Caco-2 (cell line): ENCODE measurements around the gene PEX14. TPM values are rescaled to one million over a fixed set of nuclear protein-coding genes. Genes with fewer than 3 reads are reported as not detected.

Source experiments
- BruUV-seq: library from RNA; stranded (reverse); fragments of 400-500 nt; replicated peaks from 2 replicates; lab custom pipeline; 2021; lab: Mats Ljungman, UMichigan
- CTCF ChIA-PET: fragments of 300-600 bp; sonication (Branson Sonifier 250); formaldehyde crosslinking; loops from one replicate; lab custom pipeline; 2022; ENCODE audit warnings: antibody characterized with exemption; lab: Charles Lee
- POLR2A ChIA-PET: fragments of 300-600 bp; sonication (Branson Sonifier 250); formaldehyde crosslinking; loops from one replicate; lab custom pipeline; 2022; ENCODE audit warnings: antibody characterized with exemption; lab: Charles Lee
- DNase-seq, 2 experiments: peaks; one replicate each; pipeline versions ENCODE4 v3.0.0 to v3.0.0-alpha.2; 2020 to 2022
- H3K27me3 ChIP-seq: replicated peaks from 2 replicates; pipeline ENCODE4 v1.6.0; 2011; ENCODE audit warnings: low read length; ENCODE audit not compliant: control insufficient read depth, insufficient read depth
- H3K36me3 ChIP-seq: 2 replicates; pipeline ENCODE4 v1.5.1; 2011; ENCODE audit warnings: low read length; ENCODE audit not compliant: control insufficient read depth, insufficient read depth
- H3K4me1 ChIP-seq: fragments of 250-450 bp; sonication (Bioruptor Pico); 2 replicates; pipeline ENCODE4 v1.5.1; 2020; ENCODE audit warnings: mild to moderate bottlenecking
- H3K4me3 ChIP-seq: 2 replicates; pipeline ENCODE4 v1.5.1; 2011; ENCODE audit warnings: low read depth, mild to moderate bottlenecking, control low read depth, low read length
- H3K9me3 ChIP-seq: fragments of 250-450 bp; sonication (Bioruptor Pico); 2 replicates; pipeline ENCODE4 v1.5.1; 2020; ENCODE audit warnings: mild to moderate bottlenecking, moderate library complexity
- H3K27ac Mint-ChIP-seq: one replicate; pipeline ENCODE4 v1.8.0; 2022; ENCODE audit warnings: mixed read lengths; ENCODE audit not compliant: unreplicated experiment
- H3K27me3 Mint-ChIP-seq: one replicate; pipeline ENCODE4 v1.8.0; 2022; ENCODE audit warnings: mixed read lengths; ENCODE audit not compliant: insufficient read depth, unreplicated experiment
- H3K36me3 Mint-ChIP-seq: one replicate; pipeline ENCODE4 v1.8.0; 2022; ENCODE audit warnings: mild to moderate bottlenecking, mixed read lengths; ENCODE audit not compliant: insufficient read depth, unreplicated experiment
- H3K4me1 Mint-ChIP-seq: one replicate; pipeline ENCODE4 v1.8.0; 2022; ENCODE audit warnings: low read depth, mixed read lengths; ENCODE audit not compliant: unreplicated experiment
- H3K4me3 Mint-ChIP-seq: one replicate; pipeline ENCODE4 v1.8.0; 2022; ENCODE audit warnings: mild to moderate bottlenecking, moderate library complexity, mixed read lengths; ENCODE audit not compliant: unreplicated experiment
- H3K9me3 Mint-ChIP-seq: one replicate; pipeline ENCODE4 v1.8.0; 2022; ENCODE audit warnings: mixed read lengths; ENCODE audit not compliant: unreplicated experiment
- intact Hi-C: fragments of 100-400 bp; cut with micrococcal nuclease; formaldehyde crosslinking; loops from one replicate; pipeline ENCODE4 v1.10.0; 2022; ENCODE audit not compliant: unreplicated experiment
- total RNA-seq: library from RNA; stranded (reverse); gene quantifications from 2 replicates; pipeline ENCODE4 v1.2.3, GENCODE V29; 2022
- TF ChIP-seq, protein P1 (sequence below), 2 experiments: fragments of 200-600 bp in 1 of 2; IDR thresholded peaks; 1 replicate in 1 of 2; 2 replicates in 1 of 2; pipeline versions ENCODE4 v1.5.1 to v1.8.0; 2011 to 2022; ENCODE audit warnings: antibody characterized with exemption in 1 of 2, control low read depth in 1 of 2, inconsistent platforms in 1 of 2, low read depth in 1 of 2, low read length in 1 of 2, mild to moderate bottlenecking in 1 of 2, moderate library complexity in 1 of 2; ENCODE audit not compliant: insufficient read depth in 1 of 2, severe bottlenecking in 1 of 2, unreplicated experiment in 1 of 2

PEX14 gene
- total RNA-seq, 1 experiment from 2014 or later = 22.2 TPM

- Histone ChIP-seq H3K27me3 (no peaks in the 10 kb centered on the region), H3K4me1 (no peaks in the 10 kb centered on the region), H3K9me3 (0 out of 2 replicates have a peak, but pooled peaks cover 3% of the 10 kb centered on the region), H3K36me3 (no peaks in the 10 kb centered on the region), H3K4me3 (no peak overlapping the region)
- no peak for DNase-seq
- TF ChIP-seq, protein P1, sequence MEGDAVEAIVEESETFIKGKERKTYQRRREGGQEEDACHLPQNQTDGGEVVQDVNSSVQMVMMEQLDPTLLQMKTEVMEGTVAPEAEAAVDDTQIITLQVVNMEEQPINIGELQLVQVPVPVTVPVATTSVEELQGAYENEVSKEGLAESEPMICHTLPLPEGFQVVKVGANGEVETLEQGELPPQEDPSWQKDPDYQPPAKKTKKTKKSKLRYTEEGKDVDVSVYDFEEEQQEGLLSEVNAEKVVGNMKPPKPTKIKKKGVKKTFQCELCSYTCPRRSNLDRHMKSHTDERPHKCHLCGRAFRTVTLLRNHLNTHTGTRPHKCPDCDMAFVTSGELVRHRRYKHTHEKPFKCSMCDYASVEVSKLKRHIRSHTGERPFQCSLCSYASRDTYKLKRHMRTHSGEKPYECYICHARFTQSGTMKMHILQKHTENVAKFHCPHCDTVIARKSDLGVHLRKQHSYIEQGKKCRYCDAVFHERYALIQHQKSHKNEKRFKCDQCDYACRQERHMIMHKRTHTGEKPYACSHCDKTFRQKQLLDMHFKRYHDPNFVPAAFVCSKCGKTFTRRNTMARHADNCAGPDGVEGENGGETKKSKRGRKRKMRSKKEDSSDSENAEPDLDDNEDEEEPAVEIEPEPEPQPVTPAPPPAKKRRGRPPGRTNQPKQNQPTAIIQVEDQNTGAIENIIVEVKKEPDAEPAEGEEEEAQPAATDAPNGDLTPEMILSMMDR (IDR thresholded peaks at IDR 0.05; ENCODE audit: insufficient read depth in 1 of 2, low read depth in 1 of 2, low read length in 1 of 2, severe bottlenecking in 1 of 2, unreplicated experiment in 1 of 2) = no peak
- CTCF ChIA-PET = interaction anchor here (0.6 to 1.0 kb wide), 2 partner anchors 11 to 39 kb away, joined by 3 to 6 read pairs; no protein-coding TSS in a partner anchor
- Mint-ChIP-seq H3K27ac (no peak overlapping the region), H3K9me3 (peaks cover 11% of the 10 kb centered on the region), H3K36me3 (peaks cover 13% of the 10 kb centered on the region), H3K27me3 (no peaks in the 10 kb centered on the region), H3K4me1 (no peaks in the 10 kb centered on the region), H3K4me3 (no peak overlapping the region)
- POLR2A ChIA-PET = no interaction called here
- no TSS peak for BruUV-seq
- intact Hi-C loops = no loop called here
These were observed 86.7 kb downstream of the PEX14 start for GRCh38 chr1:10561497-10561896.

GRCh38 chr1:10561955-10562354, 87.2 kb downstream of the PEX14 start:
- BruUV-seq = no TSS peak
- DNase-seq = peak in 1 of 2 experiments; percentile 14
- ChIA-PET POLR2A (no interaction called here), CTCF (interaction anchor here (0.6 to 1.0 kb wide), 2 partner anchors 12 to 39 kb away, joined by 3 to 6 read pairs; no protein-coding TSS in a partner anchor)
- H3K4me3 ChIP-seq = no peak overlapping the region
- H3K36me3 ChIP-seq = no peaks in the 10 kb centered on the region
- H3K9me3 ChIP-seq = 0 out of 2 replicates have a peak, but pooled peaks cover 3% of the 10 kb centered on the region
- Mint-ChIP-seq H3K27ac (no peak overlapping the region), H3K36me3 (peaks cover 13% of the 10 kb centered on the region), H3K4me3 (no peak overlapping the region), H3K27me3 (no peaks in the 10 kb centered on the region), H3K9me3 (peaks cover 11% of the 10 kb centered on the region), H3K4me1 (no peaks in the 10 kb centered on the region)
- H3K27me3 ChIP-seq = no peaks in the 10 kb centered on the region
- intact Hi-C loops = no loop called here
- no peaks in the 10 kb centered on the region for H3K4me1 ChIP-seq
- TF ChIP-seq, protein P1 (IDR thresholded peaks at IDR 0.05; ENCODE audit: insufficient read depth in 1 of 2, low read depth in 1 of 2, low read length in 1 of 2, severe bottlenecking in 1 of 2, unreplicated experiment in 1 of 2) = no peak

- H3K36me3 ChIP-seq = no peaks in the 10 kb centered on the region
- BruUV-seq = no TSS peak
- no peak for DNase-seq
- Mint-ChIP-seq H3K9me3 (peaks cover 11% of the 10 kb centered on the region), H3K36me3 (peaks cover 13% of the 10 kb centered on the region), H3K4me3 (no peak overlapping the region), H3K27ac (peak overlapping the region; percentile 26), H3K27me3 (no peaks in the 10 kb centered on the region), H3K4me1 (no peaks in the 10 kb centered on the region)
- ChIA-PET POLR2A (no interaction called here), CTCF (interaction anchor here (0.6 kb wide), 1 partner anchor 498 kb away, joined by 3 read pairs; no protein-coding TSS in a partner anchor)
- no peaks in the 10 kb centered on the region for H3K4me1 ChIP-seq
- intact Hi-C loops = no loop called here
- no peaks in the 10 kb centered on the region for H3K27me3 ChIP-seq
- H3K9me3 ChIP-seq = 0 out of 2 replicates have a peak, but pooled peaks cover 3% of the 10 kb centered on the region
- no peak overlapping the region for H3K4me3 ChIP-seq
- TF ChIP-seq, protein P1 (IDR thresholded peaks at IDR 0.05; ENCODE audit: insufficient read depth in 1 of 2, low read depth in 1 of 2, low read length in 1 of 2, severe bottlenecking in 1 of 2, unreplicated experiment in 1 of 2) = no peak
These were observed 89.3 kb downstream of the PEX14 start for GRCh38 chr1:10564063-10564462.
